HepG2 (cell line): ENCODE measurements around the gene CCDC157. TPM values are rescaled to one million over a fixed set of nuclear protein-coding genes. Genes with fewer than 3 reads are reported as not detected.

Experiments
- AHR ChIP-seq: IDR thresholded peaks from 2 replicates; pipeline ENCODE4 v1.6.1; 2018; ENCODE audit warnings: missing genetic modification reagents, missing compliant biosample characterization
- CREB1 ChIP-seq, 2 experiments: fragments of 450-650 bp in 1 of 2; IDR thresholded peaks; 2 replicates each; pipeline ENCODE4 v1.6.1; 2016 to 2017; ENCODE audit warnings: control low read depth in 1 of 2, mild to moderate bottlenecking in 1 of 2, missing compliant biosample characterization in 1 of 2, missing genetic modification characterization in 1 of 2
- FOXK1 ChIP-seq: sonication (generic); formaldehyde crosslinking; IDR thresholded peaks from 2 replicates; pipeline ENCODE4 v1.4.0; 2020; ENCODE audit warnings: low read depth, missing genetic modification reagents, borderline replicate concordance
- GATAD1 ChIP-seq: IDR thresholded peaks from 2 replicates; pipeline ENCODE4 v1.6.1; 2016; ENCODE audit warnings: missing genetic modification reagents, missing compliant biosample characterization
- HNF4G ChIP-seq, 2 experiments: sonication (generic) in 1 of 2; formaldehyde crosslinking in 1 of 2; IDR thresholded peaks; 2 replicates each; pipeline versions ENCODE4 v1.4.0 to v1.6.1; 2011 to 2020; ENCODE audit warnings: borderline replicate concordance in 2 of 2, low read depth in 2 of 2, mild to moderate bottlenecking in 2 of 2, low read length in 1 of 2, missing genetic modification reagents in 1 of 2, moderate library complexity in 1 of 2
- KAT8 ChIP-seq: IDR thresholded peaks from 2 replicates; pipeline ENCODE4 v1.6.1; 2016; ENCODE audit warnings: missing genetic modification reagents, missing compliant biosample characterization
- KLF12 ChIP-seq: sonication (generic); formaldehyde crosslinking; IDR thresholded peaks from 2 replicates; pipeline ENCODE4 v1.4.0; 2020; ENCODE audit warnings: missing genetic modification reagents, borderline replicate concordance
- MEIS2 ChIP-seq: sonication (generic); formaldehyde crosslinking; IDR thresholded peaks from 2 replicates; pipeline ENCODE4 v1.9.0; 2021; ENCODE audit warnings: mild to moderate bottlenecking, missing genetic modification reagents
- MXD4 ChIP-seq: IDR thresholded peaks from 2 replicates; pipeline ENCODE4 v1.6.1; 2016; ENCODE audit warnings: mild to moderate bottlenecking, missing biosample characterization, missing genetic modification reagents
- PHF5A ChIP-seq: IDR thresholded peaks from one replicate; pipeline ENCODE4 v1.6.1; 2018; ENCODE audit warnings: low read depth, missing genetic modification reagents; ENCODE audit not compliant: unreplicated experiment
- PTBP1 ChIP-seq: fragments of 200-400 bp; formaldehyde crosslinking; IDR thresholded peaks from 2 replicates; pipeline ENCODE4 v1.6.1; 2018; ENCODE audit warnings: low read length, low read depth; ENCODE audit not compliant: poor library complexity, severe bottlenecking
- SMAD1 ChIP-seq: sonication (generic); formaldehyde crosslinking; IDR thresholded peaks from 2 replicates; pipeline ENCODE4 v1.4.0; 2020; ENCODE audit warnings: missing genetic modification reagents, low read depth, mild to moderate bottlenecking, borderline replicate concordance
- SOX5 ChIP-seq: IDR thresholded peaks from 2 replicates; pipeline ENCODE4 v1.6.1; 2016; ENCODE audit warnings: borderline replicate concordance
- TBX2 ChIP-seq: sonication (generic); formaldehyde crosslinking; IDR thresholded peaks from 2 replicates; pipeline ENCODE4 v1.5.0; 2020; ENCODE audit warnings: missing genetic modification reagents, mild to moderate bottlenecking, borderline replicate concordance
- TOE1 ChIP-seq: sonication (generic); formaldehyde crosslinking; IDR thresholded peaks from 2 replicates; pipeline ENCODE4 v1.4.0; 2020; ENCODE audit warnings: mild to moderate bottlenecking, missing genetic modification reagents
- ZNF337 ChIP-seq: sonication (generic); formaldehyde crosslinking; IDR thresholded peaks from 2 replicates; pipeline ENCODE4 v1.5.1; 2020; ENCODE audit warnings: missing genetic modification reagents, low read depth, mild to moderate bottlenecking, borderline replicate concordance
- ZNF484 ChIP-seq: sonication (generic); formaldehyde crosslinking; IDR thresholded peaks from 2 replicates; pipeline ENCODE4 v1.5.1; 2020; ENCODE audit warnings: mild to moderate bottlenecking, low read depth, missing genetic modification reagents, borderline replicate concordance
- ZNF737 ChIP-seq: sonication (generic); formaldehyde crosslinking; IDR thresholded peaks from 2 replicates; pipeline ENCODE4 v1.5.0; 2020; ENCODE audit warnings: missing genetic modification reagents, mild to moderate bottlenecking, borderline replicate concordance
- ZNF746 ChIP-seq: sonication (generic); formaldehyde crosslinking; IDR thresholded peaks from 2 replicates; pipeline ENCODE4 v1.8.0; 2022; ENCODE audit warnings: mild to moderate bottlenecking, missing genetic modification reagents
- polyA plus RNA-seq, 8 experiments: library from polyadenylated mRNA; depleted of rRNA in 3 of 8; stranded (reverse) in 7 of 8; unstranded in 1 of 8; fragments of >200 nt; fragmentation: Illumina TruSeq in 4 of 8; extraction: Trizol in 4 of 8; gene quantifications; 2 replicates each; pipeline versions ENCODE4 v1.2.1 to v1.2.3, GENCODE V29; 2011 to 2016; ENCODE audit warnings: low read depth in 4 of 8, missing spikeins in 1 of 8, mixed read lengths in 1 of 8; ENCODE audit not compliant: insufficient read depth in 1 of 8
- total RNA-seq, 5 experiments: library from RNA; depleted of rRNA; stranded (reverse); fragments of >200 nt; fragmentation: Illumina TruSeq; extraction: Trizol; gene quantifications; 2 replicates each; pipeline ENCODE4 v1.2.3, GENCODE V29; 2016; ENCODE audit warnings: low read depth in 1 of 5
- TF ChIP-seq, protein P1 (sequence below): sonication (generic); formaldehyde crosslinking; IDR thresholded peaks from 2 replicates; pipeline ENCODE4 v1.4.0; 2020; ENCODE audit warnings: missing genetic modification reagents
- TF ChIP-seq, protein P2 (sequence below): sonication (generic); formaldehyde crosslinking; IDR thresholded peaks from 2 replicates; pipeline ENCODE4 v1.4.0; 2020; ENCODE audit warnings: missing genetic modification reagents, borderline replicate concordance
- TF ChIP-seq, protein P3 (sequence below): sonication (generic); formaldehyde crosslinking; IDR thresholded peaks from 2 replicates; pipeline ENCODE4 v1.4.0; 2020; ENCODE audit warnings: missing genetic modification reagents

The CCDC157 gene
- total and polyA plus RNA-seq, 2 of the 13 experiments (the other 11 are each of a cell fraction or from before 2014, with no cell fraction given) = 1.4 to 1.6 TPM

DNA sequence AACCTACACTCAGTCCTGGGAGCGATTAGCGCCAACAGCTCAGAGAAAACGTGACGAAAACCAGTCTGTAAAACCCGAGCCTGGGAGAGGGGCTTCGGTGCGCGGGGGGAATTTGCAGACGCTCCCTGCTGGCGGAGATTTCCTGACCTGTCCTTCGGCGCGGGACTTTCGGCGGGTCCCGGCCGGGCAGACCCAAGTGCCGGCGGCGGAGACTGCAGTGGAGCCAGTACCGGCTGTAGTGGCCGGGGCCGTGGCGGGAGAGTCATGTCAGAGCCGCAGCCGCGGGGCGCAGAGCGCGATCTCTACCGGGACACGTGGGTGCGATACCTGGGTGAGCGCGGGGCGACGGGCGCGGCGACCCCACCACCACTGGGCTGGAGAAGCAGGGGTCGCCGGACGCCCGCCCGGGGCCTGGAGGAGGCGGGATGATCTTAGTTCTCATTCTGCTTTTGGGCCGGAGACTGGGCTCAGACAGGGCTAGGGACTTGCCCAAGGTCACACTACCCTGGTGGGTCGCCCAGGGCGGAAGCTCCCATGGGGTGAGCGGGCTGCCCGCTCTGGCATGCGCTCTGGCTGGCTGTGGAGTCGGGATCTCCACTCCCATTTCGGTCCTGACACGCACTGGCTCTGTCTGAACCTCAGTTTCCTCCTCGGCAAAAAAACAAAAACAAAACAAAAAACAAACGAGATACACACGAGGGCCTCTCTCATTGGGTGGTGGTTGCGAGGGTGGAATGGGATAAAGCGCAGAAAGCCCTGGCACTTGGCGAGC lies 69.0 kb downstream of the CCDC157 start, which contains the start of gene MTFP1 (continued):
- TF ChIP-seq, protein P1, sequence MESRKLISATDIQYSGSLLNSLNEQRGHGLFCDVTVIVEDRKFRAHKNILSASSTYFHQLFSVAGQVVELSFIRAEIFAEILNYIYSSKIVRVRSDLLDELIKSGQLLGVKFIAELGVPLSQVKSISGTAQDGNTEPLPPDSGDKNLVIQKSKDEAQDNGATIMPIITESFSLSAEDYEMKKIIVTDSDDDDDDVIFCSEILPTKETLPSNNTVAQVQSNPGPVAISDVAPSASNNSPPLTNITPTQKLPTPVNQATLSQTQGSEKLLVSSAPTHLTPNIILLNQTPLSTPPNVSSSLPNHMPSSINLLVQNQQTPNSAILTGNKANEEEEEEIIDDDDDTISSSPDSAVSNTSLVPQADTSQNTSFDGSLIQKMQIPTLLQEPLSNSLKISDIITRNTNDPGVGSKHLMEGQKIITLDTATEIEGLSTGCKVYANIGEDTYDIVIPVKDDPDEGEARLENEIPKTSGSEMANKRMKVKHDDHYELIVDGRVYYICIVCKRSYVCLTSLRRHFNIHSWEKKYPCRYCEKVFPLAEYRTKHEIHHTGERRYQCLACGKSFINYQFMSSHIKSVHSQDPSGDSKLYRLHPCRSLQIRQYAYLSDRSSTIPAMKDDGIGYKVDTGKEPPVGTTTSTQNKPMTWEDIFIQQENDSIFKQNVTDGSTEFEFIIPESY = no peak
- TF ChIP-seq ZNF337 (CRISPR knock-in tag) (0 out of 2 replicates have a peak, but pooled peaks have one; percentile 30), CREB1 (IDR thresholded peaks at IDR 0.05) (no peak), CREB1 (CRISPR knock-in tag; IDR thresholded peaks at IDR 0.05) (no peak), FOXK1 (no peak), AHR (CRISPR knock-in tag) (peak; percentile 68; the same call in 1 of the 2 replicates), TOE1 (CRISPR knock-in tag) (no peak), SMAD1 (no peak), KAT8 (CRISPR knock-in tag) (peak; percentile 68), ZNF737 (CRISPR knock-in tag) (no peak), PHF5A (CRISPR knock-in tag) (no peak), HNF4G (IDR thresholded peaks at IDR 0.05; ENCODE audit: borderline replicate concordance, low read depth, low read length) (no peak), HNF4G (CRISPR knock-in tag; IDR thresholded peaks at IDR 0.05; ENCODE audit: borderline replicate concordance, low read depth) (no peak), KLF12 (CRISPR knock-in tag) (no peak), PTBP1 (peak; percentile 42), GATAD1 (0 out of 2 replicates have a peak, but pooled peaks have one; percentile 26), ZNF484 (CRISPR knock-in tag) (no peak), ZNF746 (0 out of 2 replicates have a peak, but pooled peaks have one; percentile 28), SOX5 (CRISPR knock-in tag) (0 out of 2 replicates have a peak, but pooled peaks have one; percentile 15), TBX2 (CRISPR knock-in tag) (peak; percentile 44; the same call in 1 of the 2 replicates), MXD4 (CRISPR knock-in tag) (peak; percentile 51), MEIS2 (CRISPR knock-in tag) (peak; percentile 13; the same call in 1 of the 2 replicates)
- TF ChIP-seq, protein P2, sequence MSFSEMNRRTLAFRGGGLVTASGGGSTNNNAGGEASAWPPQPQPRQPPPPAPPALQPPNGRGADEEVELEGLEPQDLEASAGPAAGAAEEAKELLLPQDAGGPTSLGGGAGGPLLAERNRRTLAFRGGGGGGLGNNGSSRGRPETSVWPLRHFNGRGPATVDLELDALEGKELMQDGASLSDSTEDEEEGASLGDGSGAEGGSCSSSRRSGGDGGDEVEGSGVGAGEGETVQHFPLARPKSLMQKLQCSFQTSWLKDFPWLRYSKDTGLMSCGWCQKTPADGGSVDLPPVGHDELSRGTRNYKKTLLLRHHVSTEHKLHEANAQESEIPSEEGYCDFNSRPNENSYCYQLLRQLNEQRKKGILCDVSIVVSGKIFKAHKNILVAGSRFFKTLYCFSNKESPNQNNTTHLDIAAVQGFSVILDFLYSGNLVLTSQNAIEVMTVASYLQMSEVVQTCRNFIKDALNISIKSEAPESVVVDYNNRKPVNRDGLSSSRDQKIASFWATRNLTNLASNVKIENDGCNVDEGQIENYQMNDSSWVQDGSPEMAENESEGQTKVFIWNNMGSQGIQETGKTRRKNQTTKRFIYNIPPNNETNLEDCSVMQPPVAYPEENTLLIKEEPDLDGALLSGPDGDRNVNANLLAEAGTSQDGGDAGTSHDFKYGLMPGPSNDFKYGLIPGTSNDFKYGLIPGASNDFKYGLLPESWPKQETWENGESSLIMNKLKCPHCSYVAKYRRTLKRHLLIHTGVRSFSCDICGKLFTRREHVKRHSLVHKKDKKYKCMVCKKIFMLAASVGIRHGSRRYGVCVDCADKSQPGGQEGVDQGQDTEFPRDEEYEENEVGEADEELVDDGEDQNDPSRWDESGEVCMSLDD (CRISPR knock-in tag) = no peak
- TF ChIP-seq, protein P3, sequence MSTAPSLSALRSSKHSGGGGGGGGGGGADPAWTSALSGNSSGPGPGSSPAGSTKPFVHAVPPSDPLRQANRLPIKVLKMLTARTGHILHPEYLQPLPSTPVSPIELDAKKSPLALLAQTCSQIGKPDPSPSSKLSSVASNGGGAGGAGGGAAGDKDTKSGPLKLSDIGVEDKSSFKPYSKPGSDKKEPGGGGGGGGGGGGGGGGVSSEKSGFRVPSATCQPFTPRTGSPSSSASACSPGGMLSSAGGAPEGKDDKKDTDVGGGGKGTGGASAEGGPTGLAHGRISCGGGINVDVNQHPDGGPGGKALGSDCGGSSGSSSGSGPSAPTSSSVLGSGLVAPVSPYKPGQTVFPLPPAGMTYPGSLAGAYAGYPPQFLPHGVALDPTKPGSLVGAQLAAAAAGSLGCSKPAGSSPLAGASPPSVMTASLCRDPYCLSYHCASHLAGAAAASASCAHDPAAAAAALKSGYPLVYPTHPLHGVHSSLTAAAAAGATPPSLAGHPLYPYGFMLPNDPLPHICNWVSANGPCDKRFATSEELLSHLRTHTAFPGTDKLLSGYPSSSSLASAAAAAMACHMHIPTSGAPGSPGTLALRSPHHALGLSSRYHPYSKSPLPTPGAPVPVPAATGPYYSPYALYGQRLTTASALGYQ (CRISPR knock-in tag) = no peak
